SK-N-SH (cell line): ENCODE measurements around the gene LPCAT1.

Experiments
- EP300 ChIP-seq, 2 experiments: IDR thresholded peaks; 2 replicates each; pipeline versions ENCODE4 v1.4.0 to v1.6.1; 2012; ENCODE audit warnings: borderline replicate concordance in 1 of 2, low read depth in 1 of 2, low read length in 1 of 2
- FOXJ3 ChIP-seq: sonication (generic); formaldehyde crosslinking; IDR thresholded peaks from 2 replicates; pipeline ENCODE4 v1.5.1; 2020; ENCODE audit warnings: mild to moderate bottlenecking, missing genetic modification reagents
- GABPA ChIP-seq: IDR thresholded peaks from 2 replicates; pipeline ENCODE4 v1.4.0; 2012; ENCODE audit warnings: low read depth, mild to moderate bottlenecking
- NRF1 ChIP-seq: IDR thresholded peaks from 2 replicates; pipeline ENCODE4 v1.6.1; 2012; ENCODE audit warnings: low read depth, mild to moderate bottlenecking, low read length
- POLR2AphosphoS5 ChIP-seq: IDR thresholded peaks from 2 replicates; pipeline ENCODE4 v1.6.1; 2012; ENCODE audit warnings: low read depth, low read length
- RAD21 ChIP-seq: IDR thresholded peaks from 2 replicates; pipeline ENCODE4 v1.6.1; 2012; ENCODE audit warnings: mild to moderate bottlenecking, low read length
- SIN3A ChIP-seq: IDR thresholded peaks from 2 replicates; pipeline ENCODE4 v1.6.1; 2012; ENCODE audit warnings: low read depth, mild to moderate bottlenecking, low read length, moderate library complexity, borderline replicate concordance
- TAF1 ChIP-seq: IDR thresholded peaks from 2 replicates; pipeline ENCODE4 v1.6.1; 2012; ENCODE audit warnings: low read depth, mild to moderate bottlenecking, low read length, moderate library complexity, borderline replicate concordance
- TF ChIP-seq, protein P1 (sequence below): fragments of 200-600 bp; sonication (generic); IDR thresholded peaks from 2 replicates; pipeline ENCODE4 v1.6.1; 2017; ENCODE audit warnings: antibody characterized with exemption, mild to moderate bottlenecking, moderate library complexity
- TF ChIP-seq, protein P2 (sequence below): fragments of 150-350 bp; IDR thresholded peaks from 2 replicates; pipeline ENCODE4 v1.6.1; 2017; ENCODE audit warnings: antibody characterized with exemption, low read length, low read depth, borderline replicate concordance
- TF ChIP-seq, protein P3 (sequence below): IDR thresholded peaks from 2 replicates; pipeline ENCODE4 v1.4.0; 2012; ENCODE audit warnings: low read depth

DNA sequence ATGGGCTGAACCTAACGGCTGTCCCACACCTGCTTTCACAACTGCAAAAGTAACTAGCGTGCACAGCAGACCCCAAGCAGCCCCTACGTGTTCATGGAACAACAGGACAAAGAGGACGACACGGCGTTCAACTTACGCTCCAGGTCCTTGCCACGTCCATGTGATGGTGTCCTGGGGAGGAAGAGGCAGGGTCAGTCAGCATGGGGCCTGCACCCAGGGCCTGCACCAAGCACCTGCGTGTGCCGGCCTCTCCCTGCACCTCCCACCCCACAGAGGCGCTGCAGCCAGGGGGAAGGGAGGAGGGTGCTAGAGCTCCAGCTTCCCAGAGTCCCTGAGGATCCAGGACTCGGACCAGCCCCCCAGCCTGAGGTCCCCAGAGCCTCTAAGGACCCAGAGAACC is 43.0 kb downstream of the LPCAT1 start:
- TF ChIP-seq FOXJ3 (CRISPR knock-in tag) = no peak
- no peak for TF ChIP-seq POLR2AphosphoS5
- TF ChIP-seq, protein P1, sequence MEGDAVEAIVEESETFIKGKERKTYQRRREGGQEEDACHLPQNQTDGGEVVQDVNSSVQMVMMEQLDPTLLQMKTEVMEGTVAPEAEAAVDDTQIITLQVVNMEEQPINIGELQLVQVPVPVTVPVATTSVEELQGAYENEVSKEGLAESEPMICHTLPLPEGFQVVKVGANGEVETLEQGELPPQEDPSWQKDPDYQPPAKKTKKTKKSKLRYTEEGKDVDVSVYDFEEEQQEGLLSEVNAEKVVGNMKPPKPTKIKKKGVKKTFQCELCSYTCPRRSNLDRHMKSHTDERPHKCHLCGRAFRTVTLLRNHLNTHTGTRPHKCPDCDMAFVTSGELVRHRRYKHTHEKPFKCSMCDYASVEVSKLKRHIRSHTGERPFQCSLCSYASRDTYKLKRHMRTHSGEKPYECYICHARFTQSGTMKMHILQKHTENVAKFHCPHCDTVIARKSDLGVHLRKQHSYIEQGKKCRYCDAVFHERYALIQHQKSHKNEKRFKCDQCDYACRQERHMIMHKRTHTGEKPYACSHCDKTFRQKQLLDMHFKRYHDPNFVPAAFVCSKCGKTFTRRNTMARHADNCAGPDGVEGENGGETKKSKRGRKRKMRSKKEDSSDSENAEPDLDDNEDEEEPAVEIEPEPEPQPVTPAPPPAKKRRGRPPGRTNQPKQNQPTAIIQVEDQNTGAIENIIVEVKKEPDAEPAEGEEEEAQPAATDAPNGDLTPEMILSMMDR = no peak
- TF ChIP-seq, protein P2, sequence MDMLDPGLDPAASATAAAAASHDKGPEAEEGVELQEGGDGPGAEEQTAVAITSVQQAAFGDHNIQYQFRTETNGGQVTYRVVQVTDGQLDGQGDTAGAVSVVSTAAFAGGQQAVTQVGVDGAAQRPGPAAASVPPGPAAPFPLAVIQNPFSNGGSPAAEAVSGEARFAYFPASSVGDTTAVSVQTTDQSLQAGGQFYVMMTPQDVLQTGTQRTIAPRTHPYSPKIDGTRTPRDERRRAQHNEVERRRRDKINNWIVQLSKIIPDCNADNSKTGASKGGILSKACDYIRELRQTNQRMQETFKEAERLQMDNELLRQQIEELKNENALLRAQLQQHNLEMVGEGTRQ = no peak
- no peak for TF ChIP-seq RAD21
- no peak for TF ChIP-seq TAF1
- TF ChIP-seq NRF1 = no peak
- no peak for TF ChIP-seq EP300 (IDR thresholded peaks at IDR 0.05; ENCODE audit: borderline replicate concordance in 1 of 2, low read depth in 1 of 2, low read length in 1 of 2)
- no peak for TF ChIP-seq GABPA
- TF ChIP-seq, protein P3, sequence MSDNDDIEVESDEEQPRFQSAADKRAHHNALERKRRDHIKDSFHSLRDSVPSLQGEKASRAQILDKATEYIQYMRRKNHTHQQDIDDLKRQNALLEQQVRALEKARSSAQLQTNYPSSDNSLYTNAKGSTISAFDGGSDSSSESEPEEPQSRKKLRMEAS = no peak
- no peak for TF ChIP-seq SIN3A
